ENCODE results near the gene FAM98B.

DNA sequence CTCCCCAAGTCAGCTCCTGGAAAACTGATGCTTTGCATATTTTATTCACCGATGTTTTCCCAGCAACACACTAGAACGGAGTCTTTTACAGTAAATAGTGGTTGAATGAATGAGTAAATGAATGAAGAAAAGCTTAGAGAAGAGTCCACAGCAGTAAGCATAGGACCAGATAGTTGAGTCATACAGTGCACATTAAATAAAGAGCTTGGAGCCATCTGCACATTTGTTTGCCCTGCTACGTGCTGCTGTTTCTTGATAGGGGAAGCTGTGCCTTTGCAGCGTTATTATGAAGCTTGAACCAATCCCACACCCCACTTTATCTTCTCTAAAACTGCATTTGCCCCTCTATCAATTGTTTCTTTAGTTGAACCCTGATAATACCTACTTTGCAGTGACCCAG, 1.2 kb downstream of the FAM98B start:
- TF ChIP-seq, protein P1, sequence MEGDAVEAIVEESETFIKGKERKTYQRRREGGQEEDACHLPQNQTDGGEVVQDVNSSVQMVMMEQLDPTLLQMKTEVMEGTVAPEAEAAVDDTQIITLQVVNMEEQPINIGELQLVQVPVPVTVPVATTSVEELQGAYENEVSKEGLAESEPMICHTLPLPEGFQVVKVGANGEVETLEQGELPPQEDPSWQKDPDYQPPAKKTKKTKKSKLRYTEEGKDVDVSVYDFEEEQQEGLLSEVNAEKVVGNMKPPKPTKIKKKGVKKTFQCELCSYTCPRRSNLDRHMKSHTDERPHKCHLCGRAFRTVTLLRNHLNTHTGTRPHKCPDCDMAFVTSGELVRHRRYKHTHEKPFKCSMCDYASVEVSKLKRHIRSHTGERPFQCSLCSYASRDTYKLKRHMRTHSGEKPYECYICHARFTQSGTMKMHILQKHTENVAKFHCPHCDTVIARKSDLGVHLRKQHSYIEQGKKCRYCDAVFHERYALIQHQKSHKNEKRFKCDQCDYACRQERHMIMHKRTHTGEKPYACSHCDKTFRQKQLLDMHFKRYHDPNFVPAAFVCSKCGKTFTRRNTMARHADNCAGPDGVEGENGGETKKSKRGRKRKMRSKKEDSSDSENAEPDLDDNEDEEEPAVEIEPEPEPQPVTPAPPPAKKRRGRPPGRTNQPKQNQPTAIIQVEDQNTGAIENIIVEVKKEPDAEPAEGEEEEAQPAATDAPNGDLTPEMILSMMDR (IDR thresholded peaks at IDR 0.05), result no peak
- TF ChIP-seq POLR2A (IDR thresholded peaks at IDR 0.05) (no peak), EP300 (IDR thresholded peaks at IDR 0.05) (no peak), POLR2AphosphoS5 (IDR thresholded peaks at IDR 0.05) (no peak)
